Measurements from ENCODE around the gene IQSEC3.

IQSEC3 gene

DNA sequence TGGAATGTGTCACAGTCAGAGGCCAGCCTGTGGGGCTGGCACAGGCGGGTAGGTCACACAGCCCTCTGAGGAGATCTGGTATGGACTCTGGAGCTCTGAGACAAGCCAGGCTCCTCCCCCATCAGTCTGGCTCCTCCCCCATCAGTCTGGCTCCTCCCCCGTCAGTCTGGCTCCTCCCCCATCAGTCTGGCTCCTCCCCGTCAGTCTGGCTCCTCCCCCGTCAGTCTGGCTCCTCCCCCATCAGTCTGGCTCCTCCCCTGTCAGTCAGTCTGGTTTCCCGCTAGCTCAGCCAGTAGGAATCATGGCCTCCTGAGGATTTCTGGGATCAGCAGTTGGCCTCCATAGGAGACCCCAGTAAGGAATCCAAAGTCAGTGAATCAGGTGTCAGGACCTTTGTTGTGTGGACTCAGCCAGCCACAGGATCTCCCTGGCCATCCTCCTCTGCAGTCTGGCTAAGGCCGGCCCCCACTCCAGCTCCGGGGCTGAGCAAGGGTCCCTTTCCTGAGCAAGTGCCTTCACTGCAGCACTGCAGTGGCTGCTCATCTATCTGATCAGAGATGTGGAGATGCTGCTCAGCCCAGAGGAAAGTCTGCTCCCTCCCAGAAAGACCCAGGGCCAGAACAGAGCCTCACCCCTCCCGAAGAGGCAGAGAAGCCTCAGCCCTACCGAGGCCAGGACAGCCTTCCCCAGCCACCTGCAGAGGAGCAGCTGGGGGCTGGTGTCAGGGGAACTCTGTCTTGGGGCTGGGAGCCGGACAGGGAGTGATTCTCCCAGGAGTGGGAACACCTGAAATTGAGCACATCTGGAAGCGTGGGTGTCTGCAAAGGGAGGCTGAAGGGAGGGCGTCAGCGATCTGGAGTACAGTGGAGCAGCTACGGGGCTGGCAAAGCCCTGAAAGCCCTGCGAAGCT lies 35.7 kb downstream of the IQSEC3 start:
- Histone ChIP-seq H3K27me3 (ENCODE audit: insufficient read depth, low read length) (peaks cover 36% of the 10 kb centered on the region), H3K9me3 (ENCODE audit: low read length) (no peaks in the 10 kb centered on the region), H2AFZ (ENCODE audit: low read depth, low read length) (no peak overlapping the region), H3K36me3 (ENCODE audit: insufficient read depth, low read length) (no peaks in the 10 kb centered on the region), H3K4me1 (ENCODE audit: insufficient read depth, low read length) (peaks cover 8% of the 10 kb centered on the region), H3K4me3 (ENCODE audit: low read length) (no peak overlapping the region)

DNA sequence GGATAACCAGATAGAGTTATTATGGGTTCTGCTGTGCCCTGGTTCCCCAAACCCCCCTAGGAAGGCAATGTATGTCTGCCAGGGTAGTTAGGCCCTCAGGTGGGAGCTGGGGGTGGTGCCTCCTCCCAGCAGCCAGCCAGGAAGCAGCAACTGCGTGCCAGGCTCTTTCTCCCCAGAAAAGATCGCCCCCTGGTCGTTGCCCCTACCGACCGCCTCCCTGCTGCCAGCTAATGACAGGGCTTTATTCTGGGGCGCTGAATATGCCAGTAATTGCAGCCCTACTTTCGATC lies 36.3 kb downstream of the IQSEC3 start:
- no peaks in the 10 kb centered on the region for H3K9me3 ChIP-seq (ENCODE audit: low read length)
- no peak overlapping the region for H2AFZ ChIP-seq (ENCODE audit: low read depth, low read length)
- peaks cover 8% of the 10 kb centered on the region for H3K4me1 ChIP-seq (ENCODE audit: insufficient read depth, low read length)
- H3K4me3 ChIP-seq (ENCODE audit: low read length): no peak overlapping the region
- H3K27me3 ChIP-seq (ENCODE audit: insufficient read depth, low read length): peaks cover 31% of the 10 kb centered on the region
- H3K36me3 ChIP-seq (ENCODE audit: insufficient read depth, low read length): no peaks in the 10 kb centered on the region

DNA sequence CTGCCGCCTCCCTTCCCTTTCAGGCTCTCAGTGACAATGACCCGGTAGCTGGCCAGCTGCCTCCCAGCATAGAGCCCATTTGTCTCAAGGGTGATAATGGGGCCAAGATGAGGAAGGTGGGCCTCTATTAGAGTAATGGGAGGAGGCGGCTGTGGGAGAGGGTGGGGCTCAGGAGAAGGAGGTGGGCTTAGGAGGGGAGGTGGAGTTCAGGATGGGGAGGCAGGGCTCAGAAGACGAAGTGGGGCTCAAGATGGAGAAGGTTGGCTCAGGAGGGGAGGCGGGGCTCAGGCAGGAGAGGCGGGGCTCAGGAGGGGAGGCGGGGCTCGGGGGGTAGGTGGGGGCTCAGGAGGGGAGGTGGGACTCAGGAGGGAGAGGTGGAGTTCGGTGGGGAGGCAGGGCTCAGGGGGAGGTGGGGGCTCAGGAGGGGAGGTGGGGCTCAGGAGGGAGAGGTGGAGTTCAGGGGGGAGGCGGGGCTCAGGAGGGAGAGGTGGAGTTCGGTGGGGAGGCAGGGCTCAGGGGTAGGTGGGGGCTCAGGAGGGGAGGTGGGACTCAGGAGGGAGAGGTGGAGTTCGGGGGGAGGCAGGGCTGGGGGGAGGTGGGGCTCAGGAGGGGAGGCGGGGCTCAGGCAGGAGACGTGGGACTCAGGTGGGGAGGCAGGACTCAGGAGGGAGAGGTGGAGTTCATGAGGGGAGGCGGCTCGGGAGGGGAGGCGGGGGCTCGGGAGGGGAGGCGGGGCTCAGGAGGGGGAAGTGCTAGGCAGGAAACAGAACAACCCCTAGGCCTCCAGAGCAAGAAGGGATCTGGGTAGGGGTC lies 36.8 kb downstream of the IQSEC3 start:
- H3K4me3 ChIP-seq (ENCODE audit: low read length): no peak overlapping the region
- H3K4me1 ChIP-seq (ENCODE audit: insufficient read depth, low read length): peaks cover 8% of the 10 kb centered on the region
- no peaks in the 10 kb centered on the region for H3K36me3 ChIP-seq (ENCODE audit: insufficient read depth, low read length)
- no peaks in the 10 kb centered on the region for H3K9me3 ChIP-seq (ENCODE audit: low read length)
- H2AFZ ChIP-seq (ENCODE audit: low read depth, low read length): no peak overlapping the region
- H3K27me3 ChIP-seq (ENCODE audit: insufficient read depth, low read length): peaks cover 25% of the 10 kb centered on the region

DNA sequence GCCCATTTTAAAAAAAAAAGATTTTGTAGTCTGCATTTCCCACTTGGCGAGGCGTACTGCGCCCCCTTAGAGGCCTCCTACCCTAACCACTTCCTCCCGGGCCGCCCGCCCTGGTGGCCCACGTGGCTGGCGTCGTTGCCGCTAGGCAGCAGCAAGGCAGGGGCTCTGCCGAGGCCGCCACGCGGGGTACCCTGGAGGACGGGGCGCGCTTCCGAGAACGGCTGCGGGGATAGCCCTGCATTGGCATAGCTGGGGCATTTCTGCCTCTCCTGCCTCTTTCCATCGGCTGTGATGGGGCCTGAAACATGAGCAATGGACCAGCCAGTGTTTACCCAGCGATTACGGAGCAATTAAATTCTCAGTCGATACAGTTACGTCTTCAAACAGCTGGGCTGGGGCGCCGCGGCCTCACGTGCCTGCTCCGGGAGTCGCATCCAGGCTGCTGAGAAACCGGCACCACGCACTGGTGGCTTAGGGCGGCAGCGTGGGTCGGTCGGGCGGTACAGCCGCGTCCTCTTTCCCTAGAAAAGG lies 38.0 kb downstream of the IQSEC3 start:
- H2AFZ ChIP-seq (ENCODE audit: low read depth, low read length): no peak overlapping the region
- no peaks in the 10 kb centered on the region for H3K9me3 ChIP-seq (ENCODE audit: low read length)

DNA sequence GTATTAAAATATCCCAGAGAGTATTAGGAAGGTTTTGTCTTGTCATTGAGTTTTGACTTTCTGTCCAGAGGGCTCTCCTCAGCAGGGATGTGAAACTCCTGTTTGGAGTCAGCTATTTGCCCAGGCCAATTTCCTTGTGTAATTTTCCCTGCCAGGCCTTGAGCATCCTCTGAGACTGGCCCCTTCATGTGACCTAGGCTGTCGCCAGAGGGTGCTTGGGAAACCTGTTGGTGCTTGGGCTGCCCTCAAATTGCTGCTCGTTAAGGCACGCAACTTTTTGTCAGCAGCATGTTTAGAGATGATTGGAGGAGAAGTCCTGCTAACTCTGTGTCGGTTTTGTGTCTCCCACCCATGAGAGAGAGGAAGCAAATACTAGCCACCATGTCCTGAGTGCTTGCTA lies 39.1 kb downstream of the IQSEC3 start:
- Histone ChIP-seq H3K4me1 (ENCODE audit: insufficient read depth, low read length) (peaks cover 9% of the 10 kb centered on the region), H3K4me3 (ENCODE audit: low read length) (no peak overlapping the region), H3K36me3 (ENCODE audit: insufficient read depth, low read length) (no peaks in the 10 kb centered on the region), H2AFZ (ENCODE audit: low read depth, low read length) (no peak overlapping the region), H3K9me3 (ENCODE audit: low read length) (no peaks in the 10 kb centered on the region), H3K27me3 (ENCODE audit: insufficient read depth, low read length) (peaks cover 8% of the 10 kb centered on the region)

More for the DNA sequence above, 38.0 kb downstream of the IQSEC3 start:
- H3K4me1 ChIP-seq (ENCODE audit: insufficient read depth, low read length): peaks cover 9% of the 10 kb centered on the region
- H3K4me3 ChIP-seq (ENCODE audit: low read length): no peak overlapping the region
- peaks cover 16% of the 10 kb centered on the region for H3K27me3 ChIP-seq (ENCODE audit: insufficient read depth, low read length)
- no peaks in the 10 kb centered on the region for H3K36me3 ChIP-seq (ENCODE audit: insufficient read depth, low read length)

DNA sequence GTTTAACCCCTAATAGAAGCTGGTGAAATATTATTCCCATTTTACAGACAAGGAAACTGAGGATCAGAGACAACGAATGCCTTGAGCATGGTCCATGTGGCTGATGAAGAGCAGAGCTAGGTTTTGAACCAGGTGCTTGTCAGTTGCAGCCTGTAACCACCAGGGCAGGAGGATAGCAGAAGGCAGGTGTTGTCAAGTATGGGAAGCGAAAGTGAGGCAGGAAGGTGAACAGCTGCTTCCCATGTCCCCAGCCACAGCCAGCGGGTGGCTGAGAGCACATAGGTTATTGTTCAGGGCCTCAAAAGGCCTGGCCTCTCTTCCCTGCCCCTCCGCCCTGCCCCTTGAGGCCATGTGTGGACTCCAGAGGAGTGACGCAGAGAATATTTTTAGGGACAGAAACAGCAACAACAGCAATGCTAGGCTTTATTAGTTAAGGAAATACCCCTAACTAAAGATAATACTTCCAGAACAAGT lies 39.6 kb downstream of the IQSEC3 start:
- Histone ChIP-seq H3K36me3 (ENCODE audit: insufficient read depth, low read length) (no peaks in the 10 kb centered on the region), H3K9me3 (ENCODE audit: low read length) (no peaks in the 10 kb centered on the region), H2AFZ (ENCODE audit: low read depth, low read length) (no peak overlapping the region), H3K27me3 (ENCODE audit: insufficient read depth, low read length) (peaks cover 8% of the 10 kb centered on the region), H3K4me3 (ENCODE audit: low read length) (no peak overlapping the region), H3K4me1 (ENCODE audit: insufficient read depth, low read length) (peaks cover 9% of the 10 kb centered on the region)

DNA sequence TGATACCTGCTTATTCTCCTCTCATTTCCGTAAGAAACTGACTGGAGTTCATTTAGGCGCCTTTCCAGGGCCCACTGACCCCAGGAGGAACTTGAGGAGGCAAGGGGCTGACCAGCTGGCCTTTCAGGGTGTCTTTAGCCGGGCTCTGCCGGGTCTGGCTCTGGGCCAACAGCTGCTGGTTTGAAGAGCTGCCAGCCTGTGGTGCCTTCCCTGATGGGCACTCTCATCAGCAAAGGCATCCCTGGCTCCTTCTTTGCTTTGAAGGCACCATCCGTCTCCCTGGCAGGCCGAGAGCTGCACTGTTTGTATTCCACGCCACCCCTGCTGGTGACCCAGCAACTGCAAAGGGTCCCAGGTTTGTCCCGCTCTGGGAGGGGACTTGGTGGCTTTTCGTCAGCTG lies 42.0 kb downstream of the IQSEC3 start:
- Histone ChIP-seq H3K4me3 (ENCODE audit: low read length) (no peak overlapping the region), H3K36me3 (ENCODE audit: insufficient read depth, low read length) (no peaks in the 10 kb centered on the region)

DNA sequence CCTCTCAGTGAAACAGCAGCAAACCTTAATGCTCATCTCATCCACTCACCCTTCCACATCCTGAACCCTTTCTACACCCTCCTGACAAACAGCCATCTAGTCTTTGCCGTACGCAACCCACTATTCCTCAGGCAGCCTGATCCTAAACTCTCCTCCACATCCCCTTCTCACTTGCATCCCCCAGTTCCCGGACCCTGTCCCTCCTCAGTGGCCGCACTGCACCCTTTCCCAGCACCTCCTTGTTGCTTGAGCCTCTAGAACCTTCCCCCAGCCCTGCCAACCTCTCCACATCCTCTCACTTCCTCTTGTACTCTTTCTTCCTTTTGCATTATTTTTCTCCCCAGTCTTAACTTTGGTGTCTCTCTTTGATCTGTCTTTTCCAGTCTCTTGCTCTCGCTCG lies 42.9 kb downstream of the IQSEC3 start:
- no peak overlapping the region for H2AFZ ChIP-seq (ENCODE audit: low read depth, low read length)
- H3K9me3 ChIP-seq (ENCODE audit: low read length): no peaks in the 10 kb centered on the region
- H3K4me1 ChIP-seq (ENCODE audit: insufficient read depth, low read length): peaks cover 9% of the 10 kb centered on the region
- peaks cover 3% of the 10 kb centered on the region for H3K27me3 ChIP-seq (ENCODE audit: insufficient read depth, low read length)
- H3K36me3 ChIP-seq (ENCODE audit: insufficient read depth, low read length): no peaks in the 10 kb centered on the region
- H3K4me3 ChIP-seq (ENCODE audit: low read length): no peak overlapping the region

More for the DNA sequence above, 42.0 kb downstream of the IQSEC3 start:
- Histone ChIP-seq H3K27me3 (ENCODE audit: insufficient read depth, low read length) (peaks cover 3% of the 10 kb centered on the region), H3K9me3 (ENCODE audit: low read length) (no peaks in the 10 kb centered on the region), H2AFZ (ENCODE audit: low read depth, low read length) (no peak overlapping the region), H3K4me1 (ENCODE audit: insufficient read depth, low read length) (peaks cover 9% of the 10 kb centered on the region)

DNA sequence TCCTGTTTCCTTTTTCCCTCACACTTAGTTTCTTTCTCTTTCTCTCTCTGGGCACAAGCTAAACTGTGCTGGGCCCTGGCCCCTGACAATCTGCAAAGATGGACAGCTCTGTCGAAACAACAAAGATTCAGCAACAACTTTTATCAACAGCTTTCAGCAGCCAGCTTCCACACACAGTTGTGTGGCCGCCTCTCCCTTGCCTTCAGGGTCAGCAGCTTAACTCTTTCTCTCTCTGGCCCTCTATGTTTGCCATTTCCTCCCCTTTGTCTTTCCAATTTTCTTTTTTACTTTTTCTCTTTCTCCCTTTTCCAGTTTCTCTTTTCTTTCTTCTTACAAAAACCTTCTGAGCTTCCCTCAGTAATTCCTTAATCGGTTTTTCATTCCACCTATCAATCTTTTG lies 43.3 kb downstream of the IQSEC3 start:
- H3K27me3 ChIP-seq (ENCODE audit: insufficient read depth, low read length): peaks cover 3% of the 10 kb centered on the region
- no peaks in the 10 kb centered on the region for H3K36me3 ChIP-seq (ENCODE audit: insufficient read depth, low read length)

DNA sequence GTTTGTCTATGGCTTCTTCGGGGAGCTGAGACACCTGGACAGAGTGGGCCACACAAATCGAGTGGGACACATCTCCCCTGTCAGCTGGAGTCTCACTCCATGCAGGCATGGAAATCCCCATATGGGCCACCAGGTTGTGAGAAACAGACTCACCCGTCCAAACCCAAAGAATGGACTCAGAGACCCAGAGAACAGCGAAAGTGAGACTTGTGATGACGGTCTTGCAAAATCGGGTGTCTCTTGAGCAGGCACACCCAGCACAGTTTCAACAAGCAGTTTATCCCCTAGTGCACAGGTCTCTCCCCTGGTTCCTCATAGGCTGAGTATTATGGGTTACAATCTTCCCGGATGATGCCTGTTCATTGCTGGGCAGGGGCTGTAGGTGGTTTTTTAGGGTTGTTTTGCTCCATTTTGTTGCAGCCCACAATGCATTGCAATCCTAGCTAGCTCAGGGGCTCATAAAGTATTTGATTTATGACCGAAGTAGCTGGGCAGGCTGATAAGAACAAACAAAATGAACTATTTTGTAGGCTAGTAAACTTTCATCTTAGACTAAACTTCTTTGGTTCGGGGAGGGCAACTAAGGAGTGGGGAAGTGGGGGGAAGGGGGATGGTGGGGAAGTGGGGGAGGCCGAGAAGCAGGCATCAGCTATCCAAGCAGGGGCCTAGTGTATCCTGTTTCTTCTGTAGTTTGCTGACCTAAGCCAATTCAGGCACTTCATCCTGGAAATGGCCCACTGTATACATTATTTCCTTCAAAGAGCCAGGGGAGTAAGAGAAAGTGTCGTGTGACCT lies 45.3 kb downstream of the IQSEC3 start:
- Histone ChIP-seq H3K4me1 (ENCODE audit: insufficient read depth, low read length) (peaks cover 2% of the 10 kb centered on the region), H3K36me3 (ENCODE audit: insufficient read depth, low read length) (no peaks in the 10 kb centered on the region), H3K27me3 (ENCODE audit: insufficient read depth, low read length) (peaks cover 3% of the 10 kb centered on the region), H3K4me3 (ENCODE audit: low read length) (no peak overlapping the region), H2AFZ (ENCODE audit: low read depth, low read length) (no peak overlapping the region), H3K9me3 (ENCODE audit: low read length) (no peaks in the 10 kb centered on the region)

More for the DNA sequence above, 43.3 kb downstream of the IQSEC3 start:
- Histone ChIP-seq H3K9me3 (ENCODE audit: low read length) (no peaks in the 10 kb centered on the region), H2AFZ (ENCODE audit: low read depth, low read length) (no peak overlapping the region), H3K4me1 (ENCODE audit: insufficient read depth, low read length) (peaks cover 9% of the 10 kb centered on the region), H3K4me3 (ENCODE audit: low read length) (no peak overlapping the region)

DNA sequence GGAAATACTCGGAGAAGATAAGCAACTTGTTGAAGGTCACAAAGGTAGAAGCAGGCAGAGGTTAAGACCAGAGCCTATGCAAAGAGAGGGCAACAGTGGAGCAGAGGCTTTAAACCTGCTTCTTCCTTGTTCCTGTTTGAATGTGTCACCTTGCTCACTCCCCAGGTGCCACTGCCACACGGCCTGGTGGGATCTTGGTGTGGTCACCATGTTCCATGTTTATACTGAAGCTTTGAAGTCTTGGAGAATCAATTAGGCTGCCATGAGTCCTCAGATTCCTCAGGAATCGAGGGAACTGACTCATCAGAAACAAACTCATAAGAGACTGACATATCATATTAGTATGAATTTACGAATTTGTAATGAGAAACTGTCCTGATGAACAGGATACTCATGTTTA lies 46.8 kb downstream of the IQSEC3 start:
- H3K4me1 ChIP-seq (ENCODE audit: insufficient read depth, low read length): peaks cover 2% of the 10 kb centered on the region
- H3K4me3 ChIP-seq (ENCODE audit: low read length): no peak overlapping the region
- H3K27me3 ChIP-seq (ENCODE audit: insufficient read depth, low read length): peaks cover 7% of the 10 kb centered on the region
- no peaks in the 10 kb centered on the region for H3K9me3 ChIP-seq (ENCODE audit: low read length)
- no peak overlapping the region for H2AFZ ChIP-seq (ENCODE audit: low read depth, low read length)
- H3K36me3 ChIP-seq (ENCODE audit: insufficient read depth, low read length): no peaks in the 10 kb centered on the region

DNA sequence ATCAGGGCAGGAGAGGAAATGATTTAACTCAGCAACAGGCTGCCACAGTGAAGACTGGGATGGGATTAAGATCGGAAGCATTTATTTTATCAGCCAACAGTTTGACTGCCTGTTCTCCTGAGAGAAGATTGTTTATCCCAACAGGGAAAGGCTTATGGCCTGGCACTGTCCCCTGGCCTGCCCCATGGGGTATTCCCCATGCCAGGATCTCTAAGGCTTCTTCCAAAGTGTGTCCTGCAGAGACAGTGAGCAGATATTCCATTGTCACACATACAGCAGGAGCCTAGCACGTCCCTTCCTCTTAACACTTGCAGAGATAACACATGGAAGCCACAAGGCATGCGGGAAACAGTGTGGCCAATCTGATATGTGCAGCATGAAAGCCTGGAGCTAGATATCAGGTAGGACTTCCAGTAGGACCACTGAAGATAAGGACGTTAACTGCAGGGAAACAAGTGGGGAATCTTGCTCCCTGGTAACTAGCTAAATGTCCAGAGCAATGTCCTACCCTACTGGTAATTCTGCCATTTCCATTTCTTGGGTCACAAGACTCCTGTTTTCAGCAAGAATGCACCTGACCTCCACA lies 48.2 kb downstream of the IQSEC3 start:
- Histone ChIP-seq H3K27me3 (ENCODE audit: insufficient read depth, low read length) (peaks cover 4% of the 10 kb centered on the region), H3K36me3 (ENCODE audit: insufficient read depth, low read length) (no peaks in the 10 kb centered on the region), H3K4me3 (ENCODE audit: low read length) (no peak overlapping the region), H2AFZ (ENCODE audit: low read depth, low read length) (no peak overlapping the region), H3K4me1 (ENCODE audit: insufficient read depth, low read length) (no peaks in the 10 kb centered on the region), H3K9me3 (ENCODE audit: low read length) (no peaks in the 10 kb centered on the region)

All from neuron (in vitro differentiated cells).